ENCODE data around the gene CARD14.

The CARD14 gene

DNA sequence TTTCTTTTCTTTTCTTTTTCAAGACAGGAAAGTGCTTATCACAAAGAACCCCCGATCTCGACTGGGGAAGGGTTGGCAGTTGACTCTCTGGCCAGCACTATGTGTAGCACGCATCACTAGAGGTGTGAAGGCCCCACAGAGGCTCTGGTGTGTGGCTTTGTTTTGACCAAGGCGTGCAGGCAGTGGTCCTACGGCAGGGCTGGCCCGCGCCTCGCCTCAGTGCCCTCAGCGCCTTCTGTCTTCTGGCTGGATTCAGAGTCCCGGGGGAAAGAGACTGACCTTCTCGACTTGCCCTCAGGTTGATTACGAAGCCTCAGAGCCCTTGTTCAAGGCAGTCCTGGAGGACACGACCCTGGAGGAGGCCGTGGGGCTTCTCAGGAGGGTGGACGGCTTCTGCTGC lies 31.6 kb downstream of the CARD14 start:
- H3K9ac ChIP-seq (ENCODE audit: low read depth, low read length), result no peak overlapping the region
- H3K4me1 ChIP-seq (ENCODE audit: insufficient read depth, low read length), result peaks cover 21% of the 10 kb centered on the region; the same call in 1 of the 2 replicates
- H3K9me3 ChIP-seq (ENCODE audit: control insufficient read depth, insufficient read depth, low read length), result no peaks in the 10 kb centered on the region
- peaks cover 2% of the 10 kb centered on the region; the same call in 1 of the 2 replicates for H3K36me3 ChIP-seq (ENCODE audit: insufficient read depth, low read length)

DNA sequence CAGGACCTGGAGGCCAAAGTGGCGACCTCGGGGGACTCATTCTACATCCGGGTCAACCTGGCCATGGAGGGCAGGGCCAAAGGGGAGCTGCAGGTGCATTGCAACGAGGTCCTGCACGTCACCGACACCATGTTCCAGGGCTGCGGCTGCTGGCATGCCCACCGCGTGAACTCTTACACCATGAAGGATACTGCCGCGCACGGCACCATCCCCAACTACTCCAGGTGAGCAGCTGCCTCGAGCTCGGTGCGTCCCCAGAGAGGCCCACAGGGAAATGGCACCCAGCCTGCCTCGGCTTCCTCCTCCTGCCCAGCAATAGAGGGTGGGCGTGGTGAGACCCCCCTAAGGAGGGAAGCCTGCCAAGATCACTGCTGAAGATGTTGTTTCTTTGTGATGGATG lies 32.4 kb downstream of the CARD14 start:
- H3K4me1 ChIP-seq (ENCODE audit: insufficient read depth, low read length), result peaks cover 21% of the 10 kb centered on the region; the same call in 1 of the 2 replicates

DNA sequence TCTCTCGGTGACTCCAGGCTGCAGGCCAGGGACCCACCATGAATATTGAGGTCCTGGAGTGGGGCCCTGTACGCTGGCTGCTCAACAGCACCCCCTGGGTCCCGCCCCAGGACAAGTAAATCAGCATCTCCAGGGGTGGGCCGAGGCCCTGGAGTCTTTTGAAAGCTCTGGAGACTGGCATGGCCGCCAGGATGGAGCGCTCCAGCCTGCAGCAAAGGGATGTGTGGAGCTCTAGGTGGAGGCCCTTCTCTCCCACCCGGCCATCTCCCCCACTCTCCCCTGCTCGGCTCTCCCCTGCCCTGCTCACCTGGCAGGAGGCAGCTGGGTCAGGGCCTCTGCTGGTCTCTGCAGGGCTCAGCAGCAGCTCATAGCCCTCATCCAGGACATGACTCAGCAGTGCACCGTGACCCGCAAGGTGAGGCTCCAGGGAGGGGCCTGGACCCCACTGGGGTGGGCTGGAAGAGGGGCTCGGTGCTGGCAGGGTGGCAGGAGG lies 33.7 kb downstream of the CARD14 start:
- Histone ChIP-seq H3K9ac (ENCODE audit: low read depth, low read length) (no peak overlapping the region), H3K9me3 (ENCODE audit: control insufficient read depth, insufficient read depth, low read length) (no peaks in the 10 kb centered on the region), H3K36me3 (ENCODE audit: insufficient read depth, low read length) (peaks cover 2% of the 10 kb centered on the region; the same call in 1 of the 2 replicates), H3K4me1 (ENCODE audit: insufficient read depth, low read length) (peaks cover 14% of the 10 kb centered on the region; the same call in 1 of the 2 replicates)

More for the DNA sequence above, 32.4 kb downstream of the CARD14 start:
- Histone ChIP-seq H3K36me3 (ENCODE audit: insufficient read depth, low read length) (peaks cover 2% of the 10 kb centered on the region; the same call in 1 of the 2 replicates), H3K9ac (ENCODE audit: low read depth, low read length) (no peak overlapping the region), H3K9me3 (ENCODE audit: control insufficient read depth, insufficient read depth, low read length) (no peaks in the 10 kb centered on the region)

DNA sequence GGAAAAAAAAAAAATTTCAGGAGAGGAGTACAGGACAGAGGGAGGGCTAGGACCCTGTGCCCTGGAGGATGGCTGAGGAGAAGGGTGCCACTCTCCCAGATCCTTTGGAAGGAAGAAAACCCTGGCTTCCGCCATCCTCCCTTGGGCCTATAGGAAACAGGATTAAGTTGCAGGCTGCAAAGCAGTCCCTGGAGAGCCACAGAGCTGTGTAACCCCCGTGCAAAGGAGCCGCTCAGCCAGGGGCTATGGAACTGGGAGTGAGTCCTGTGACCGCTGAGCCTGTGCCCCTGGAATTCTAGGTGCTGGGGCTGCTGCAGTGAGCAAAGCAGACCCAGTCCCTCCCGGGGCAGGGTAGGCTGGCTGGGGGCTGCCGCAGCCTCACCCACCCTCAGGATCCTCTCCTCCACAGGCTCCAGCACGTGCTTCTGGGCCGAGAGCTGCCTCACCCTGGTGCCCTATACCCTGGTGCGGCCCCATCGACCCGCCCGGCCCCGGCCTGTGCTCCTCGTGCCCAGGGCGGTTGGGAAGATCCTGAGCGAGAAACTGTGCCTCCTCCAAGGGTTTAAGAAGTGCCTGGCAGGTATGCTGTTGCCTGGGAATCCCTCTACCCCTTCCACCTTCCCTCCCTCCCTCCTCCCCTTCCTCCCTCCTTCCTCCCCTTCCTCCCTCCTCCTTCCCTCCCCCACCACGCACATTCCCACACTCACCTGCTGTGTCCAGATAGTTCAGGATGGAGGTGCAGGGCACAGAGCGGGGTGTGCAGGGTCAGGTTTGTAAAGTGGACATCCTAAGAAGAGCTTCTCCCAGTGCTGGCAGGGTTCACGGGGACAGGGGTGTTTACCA lies 35.0 kb downstream of the CARD14 start:
- peaks cover 14% of the 10 kb centered on the region; the same call in 1 of the 2 replicates for H3K4me1 ChIP-seq (ENCODE audit: insufficient read depth, low read length)
- peaks cover 2% of the 10 kb centered on the region; the same call in 1 of the 2 replicates for H3K36me3 ChIP-seq (ENCODE audit: insufficient read depth, low read length)
- H3K9me3 ChIP-seq (ENCODE audit: control insufficient read depth, insufficient read depth, low read length), result no peaks in the 10 kb centered on the region
- no peak overlapping the region for H3K9ac ChIP-seq (ENCODE audit: low read depth, low read length)

DNA sequence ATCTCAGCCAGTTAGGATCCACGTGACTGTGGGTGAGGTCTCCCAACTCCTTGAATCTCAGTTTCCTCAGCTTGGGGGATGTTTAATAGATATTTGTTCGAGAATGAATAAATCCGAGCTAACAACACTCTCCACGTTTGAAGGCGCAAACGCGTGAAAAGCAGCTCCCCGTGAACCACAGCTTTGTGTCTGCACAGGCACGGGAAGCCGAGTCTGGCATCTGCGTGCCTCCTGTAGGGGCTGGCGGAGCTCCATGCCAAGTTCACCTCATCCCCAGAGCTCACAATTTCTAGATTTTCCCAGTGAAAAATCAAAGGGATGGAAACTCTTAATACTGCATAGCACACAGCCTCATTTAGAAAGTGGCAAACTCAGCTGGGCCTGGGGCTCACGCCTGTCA lies 36.0 kb downstream of the CARD14 start:
- Histone ChIP-seq H3K9ac (ENCODE audit: low read depth, low read length) (no peak overlapping the region), H3K4me1 (ENCODE audit: insufficient read depth, low read length) (peaks cover 14% of the 10 kb centered on the region; the same call in 1 of the 2 replicates), H3K9me3 (ENCODE audit: control insufficient read depth, insufficient read depth, low read length) (no peaks in the 10 kb centered on the region), H3K36me3 (ENCODE audit: insufficient read depth, low read length) (peaks cover 9% of the 10 kb centered on the region)

DNA sequence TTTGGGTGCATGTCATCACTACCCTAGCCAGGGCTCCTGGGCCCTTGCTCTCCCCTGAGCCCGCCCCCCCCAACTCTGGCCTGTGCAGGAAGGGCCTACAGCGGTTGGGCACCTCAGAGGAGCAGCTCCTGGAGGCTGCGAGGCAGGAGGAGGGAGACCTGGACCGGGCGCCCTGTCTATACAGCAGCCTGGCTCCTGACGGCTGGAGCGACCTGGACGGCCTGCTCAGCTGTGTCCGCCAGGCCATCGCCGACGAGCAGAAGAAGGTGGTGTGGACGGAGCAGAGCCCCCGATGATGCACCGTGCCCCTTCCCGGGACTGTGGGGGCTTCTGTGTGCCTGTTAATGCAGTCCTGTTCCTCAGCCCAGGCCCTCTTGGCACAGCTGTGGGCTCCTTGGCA lies 38.2 kb downstream of the CARD14 start:
- peaks cover 14% of the 10 kb centered on the region; the same call in 1 of the 2 replicates for H3K4me1 ChIP-seq (ENCODE audit: insufficient read depth, low read length)
- H3K9me3 ChIP-seq (ENCODE audit: control insufficient read depth, insufficient read depth, low read length), result no peaks in the 10 kb centered on the region
- H3K36me3 ChIP-seq (ENCODE audit: insufficient read depth, low read length), result peaks cover 13% of the 10 kb centered on the region
- H3K9ac ChIP-seq (ENCODE audit: low read depth, low read length), result no peak overlapping the region

DNA sequence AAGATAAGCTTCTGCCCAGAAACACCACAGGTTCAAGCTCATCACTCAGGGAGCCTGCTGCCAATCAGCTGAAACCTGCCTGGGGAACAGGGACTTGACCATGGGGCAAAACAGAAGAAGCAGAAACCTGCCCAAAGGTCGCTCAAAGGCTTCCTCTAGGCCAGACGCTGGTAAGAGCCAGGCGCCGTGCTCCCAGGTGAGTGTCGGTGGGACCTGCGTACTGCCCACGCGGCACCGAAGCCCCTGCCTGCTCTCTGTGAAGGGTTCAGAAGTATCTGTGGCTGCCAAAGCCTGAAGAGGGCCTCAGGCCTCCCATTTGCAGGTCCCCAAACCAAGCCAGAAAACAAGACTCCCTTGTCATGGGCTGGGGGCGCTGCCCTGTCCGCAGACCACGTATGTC lies 39.9 kb downstream of the CARD14 start:
- Histone ChIP-seq H3K9ac (ENCODE audit: low read depth, low read length) (no peak overlapping the region), H3K36me3 (ENCODE audit: insufficient read depth, low read length) (peaks cover 13% of the 10 kb centered on the region), H3K4me1 (ENCODE audit: insufficient read depth, low read length) (peaks cover 7% of the 10 kb centered on the region; the same call in 1 of the 2 replicates), H3K9me3 (ENCODE audit: control insufficient read depth, insufficient read depth, low read length) (no peaks in the 10 kb centered on the region)

DNA sequence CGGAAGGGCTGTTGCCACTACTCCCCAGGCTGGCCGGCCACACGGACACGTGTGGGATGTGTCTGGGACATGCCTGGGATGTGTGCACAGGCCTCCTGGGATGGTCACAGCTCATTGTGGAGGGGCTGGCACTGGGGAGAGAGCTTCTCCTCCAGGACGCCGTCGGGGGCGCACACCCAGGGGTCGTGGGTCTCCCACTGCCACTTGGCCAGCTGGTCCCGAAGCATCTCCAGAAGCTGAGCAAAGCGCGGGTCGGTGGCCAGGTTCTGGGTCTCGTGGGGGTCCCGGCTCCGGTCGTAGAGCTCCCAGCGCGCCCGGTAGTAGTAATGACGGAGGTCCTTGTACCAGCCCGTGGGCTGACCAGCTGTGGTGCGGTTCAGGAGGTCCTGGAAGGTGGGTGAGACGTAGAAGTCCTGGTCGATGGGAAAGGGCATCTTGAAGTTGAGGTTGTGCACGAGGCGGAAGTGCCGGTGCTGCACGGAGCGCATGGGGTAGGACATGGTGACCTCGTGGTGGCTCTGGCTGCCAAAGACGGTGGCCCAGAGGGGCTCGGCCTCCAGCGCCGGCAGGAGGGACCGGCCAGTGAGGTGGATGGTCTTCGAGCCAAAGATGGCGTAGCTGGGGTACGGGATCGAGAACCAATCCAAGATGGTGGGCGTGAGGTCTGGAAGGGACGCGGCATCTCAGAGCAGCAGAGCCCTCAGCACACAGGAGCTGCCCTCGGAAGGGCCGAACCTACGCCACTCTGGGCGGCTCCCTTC lies 40.7 kb downstream of the CARD14 start:
- H3K9ac ChIP-seq (ENCODE audit: low read depth, low read length), result no peak overlapping the region
- no peaks in the 10 kb centered on the region; the same call in 1 of the 2 replicates for H3K4me1 ChIP-seq (ENCODE audit: insufficient read depth, low read length)
- H3K36me3 ChIP-seq (ENCODE audit: insufficient read depth, low read length), result peaks cover 13% of the 10 kb centered on the region
- H3K9me3 ChIP-seq (ENCODE audit: control insufficient read depth, insufficient read depth, low read length), result no peaks in the 10 kb centered on the region

DNA sequence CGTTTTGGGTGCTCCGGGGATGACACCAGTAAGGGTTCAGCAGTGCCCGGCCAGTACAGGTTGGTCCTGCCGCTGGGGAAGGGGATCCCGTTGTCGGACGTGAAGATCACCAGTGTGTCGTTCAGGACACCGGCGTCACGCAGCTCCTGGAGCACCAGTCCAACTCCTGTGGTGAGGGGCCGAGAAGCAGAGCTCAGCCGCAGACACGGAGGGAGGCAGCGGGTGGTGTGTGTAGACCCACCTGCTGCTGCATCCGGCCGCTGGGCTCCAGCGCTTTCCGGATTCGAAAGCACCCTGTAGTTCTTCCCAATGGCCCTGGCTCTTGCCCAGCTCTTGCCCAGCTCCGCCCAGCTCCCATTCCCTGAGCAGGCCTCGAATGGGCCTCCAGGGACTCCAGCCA lies 42.3 kb downstream of the CARD14 start:
- H3K9ac ChIP-seq (ENCODE audit: low read depth, low read length), result no peak overlapping the region
- no peaks in the 10 kb centered on the region for H3K9me3 ChIP-seq (ENCODE audit: control insufficient read depth, insufficient read depth, low read length)
- H3K36me3 ChIP-seq (ENCODE audit: insufficient read depth, low read length), result peaks cover 10% of the 10 kb centered on the region; the same call in 1 of the 2 replicates
- no peaks in the 10 kb centered on the region for H3K4me1 ChIP-seq (ENCODE audit: insufficient read depth, low read length)

DNA sequence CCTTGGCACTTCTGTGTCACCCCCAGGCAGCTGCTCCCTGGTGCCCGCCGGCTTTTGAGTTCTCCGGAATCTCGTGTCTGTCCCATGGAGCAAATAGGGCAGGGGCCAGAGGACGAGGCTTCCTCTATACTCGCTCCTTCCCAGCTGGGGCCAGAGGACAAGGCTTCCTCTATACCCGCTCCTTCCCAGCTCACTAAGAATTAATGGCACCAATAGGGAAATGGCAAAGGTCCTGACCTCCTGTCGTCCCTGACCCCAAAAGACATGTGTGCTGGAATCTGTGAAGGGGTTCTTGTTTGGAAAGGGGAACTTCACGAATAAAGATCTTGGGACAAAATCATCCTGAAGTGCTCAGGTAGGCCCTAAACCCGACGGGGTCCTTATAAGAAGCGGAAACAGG lies 42.7 kb downstream of the CARD14 start:
- Histone ChIP-seq H3K4me1 (ENCODE audit: insufficient read depth, low read length) (no peaks in the 10 kb centered on the region), H3K36me3 (ENCODE audit: insufficient read depth, low read length) (peaks cover 10% of the 10 kb centered on the region; the same call in 1 of the 2 replicates), H3K9me3 (ENCODE audit: control insufficient read depth, insufficient read depth, low read length) (no peaks in the 10 kb centered on the region), H3K9ac (ENCODE audit: low read depth, low read length) (no peak overlapping the region)

DNA sequence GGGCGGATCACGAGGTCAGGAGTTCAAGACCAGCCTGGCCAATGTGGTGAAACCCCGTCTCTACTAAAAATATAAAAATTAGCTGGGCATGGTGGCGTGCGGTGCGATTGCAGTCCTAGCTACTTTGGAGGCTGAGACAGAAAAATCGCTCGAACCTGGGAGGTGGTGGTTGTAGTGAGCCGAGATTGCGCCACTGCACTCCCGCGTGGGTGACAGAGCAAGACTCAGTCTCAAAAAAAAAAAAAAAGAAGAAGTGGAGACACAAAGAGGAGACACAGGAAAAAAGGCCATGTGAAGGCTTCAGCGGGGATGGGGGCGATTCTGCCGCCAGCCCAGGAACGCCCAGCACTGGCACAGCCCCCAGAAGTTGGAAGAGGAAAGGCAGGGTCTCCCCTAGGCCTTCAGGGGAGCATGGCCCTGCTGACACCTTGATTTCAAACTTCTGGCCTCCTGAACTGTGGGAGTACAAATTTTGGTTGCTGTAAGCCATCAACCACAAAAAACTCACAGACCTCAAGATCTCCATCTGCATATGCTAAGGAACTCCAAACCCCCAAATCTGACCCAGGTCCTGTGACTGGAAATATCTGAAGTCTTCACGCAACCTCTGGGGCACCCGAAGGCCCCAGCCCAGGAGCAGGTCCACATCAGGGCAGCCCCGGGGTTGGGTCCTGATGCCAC lies 43.3 kb downstream of the CARD14 start:
- H3K9ac ChIP-seq (ENCODE audit: low read depth, low read length), result no peak overlapping the region
- H3K9me3 ChIP-seq (ENCODE audit: control insufficient read depth, insufficient read depth, low read length), result no peaks in the 10 kb centered on the region
- peaks cover 10% of the 10 kb centered on the region; the same call in 1 of the 2 replicates for H3K36me3 ChIP-seq (ENCODE audit: insufficient read depth, low read length)
- H3K4me1 ChIP-seq (ENCODE audit: insufficient read depth, low read length), result no peaks in the 10 kb centered on the region

DNA sequence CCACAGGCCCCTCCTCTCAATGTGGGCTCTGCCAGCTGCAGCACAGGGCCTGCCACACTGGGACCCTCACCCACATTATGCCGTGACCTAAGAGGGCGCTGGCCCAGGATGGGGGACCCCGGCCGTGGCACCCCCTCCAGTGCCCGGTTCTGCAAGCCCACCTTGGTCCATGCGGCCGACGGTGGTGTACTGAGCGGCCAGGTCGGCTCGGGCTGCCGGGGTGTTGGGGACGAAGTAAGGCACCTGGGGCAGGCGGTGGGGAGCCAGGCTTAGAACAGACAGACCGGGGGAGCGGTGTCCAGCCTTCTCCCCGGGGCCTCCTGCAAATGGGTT lies 43.8 kb downstream of the CARD14 start:
- Histone ChIP-seq H3K4me1 (ENCODE audit: insufficient read depth, low read length) (no peaks in the 10 kb centered on the region), H3K36me3 (ENCODE audit: insufficient read depth, low read length) (peaks cover 10% of the 10 kb centered on the region; the same call in 1 of the 2 replicates), H3K9me3 (ENCODE audit: control insufficient read depth, insufficient read depth, low read length) (no peaks in the 10 kb centered on the region), H3K9ac (ENCODE audit: low read depth, low read length) (no peak overlapping the region)

DNA sequence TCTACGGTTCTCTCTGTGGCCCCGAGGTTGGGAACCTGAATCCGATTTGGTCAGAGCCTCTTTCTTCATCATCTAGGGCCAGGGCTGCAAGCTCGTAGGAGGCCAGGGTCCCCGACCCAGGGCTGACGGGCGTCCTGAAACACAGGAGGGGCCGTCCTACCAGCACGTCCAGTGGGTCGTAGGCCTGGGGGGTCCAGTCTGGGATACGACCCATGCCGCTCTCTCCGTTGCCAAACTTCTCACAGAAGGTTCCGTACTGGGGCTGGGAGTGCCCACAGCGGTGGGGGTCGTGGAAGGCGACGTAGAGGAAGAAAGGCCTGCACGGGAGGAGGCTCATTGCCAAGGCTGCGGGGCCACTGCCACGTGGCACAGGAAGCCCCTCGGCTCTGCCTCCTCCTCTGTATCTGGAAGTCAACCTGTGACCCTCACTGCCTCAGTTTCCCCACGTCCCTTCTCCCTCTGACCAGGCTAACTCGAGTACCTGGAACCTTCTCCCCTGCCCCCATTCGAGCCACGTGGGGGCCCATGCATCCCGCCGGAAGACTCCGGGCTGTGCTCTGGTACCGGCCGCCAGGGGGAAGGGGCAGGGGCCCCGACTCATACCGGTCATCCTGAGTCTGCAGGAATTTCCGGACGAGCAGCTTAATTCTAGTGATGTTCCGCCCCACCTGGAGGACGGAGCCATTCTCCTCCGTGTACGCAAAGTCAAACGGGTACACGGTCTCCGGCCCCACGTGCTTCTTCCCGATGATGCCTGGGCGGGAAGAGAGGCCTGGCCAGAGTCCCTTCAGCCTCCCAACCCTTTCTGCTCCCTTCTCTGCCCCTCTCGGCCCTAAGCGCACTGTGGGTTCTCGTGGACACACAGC lies 44.4 kb downstream of the CARD14 start:
- Histone ChIP-seq H3K9me3 (ENCODE audit: control insufficient read depth, insufficient read depth, low read length) (no peaks in the 10 kb centered on the region), H3K9ac (ENCODE audit: low read depth, low read length) (no peak overlapping the region), H3K4me1 (ENCODE audit: insufficient read depth, low read length) (no peaks in the 10 kb centered on the region), H3K36me3 (ENCODE audit: insufficient read depth, low read length) (peaks cover 10% of the 10 kb centered on the region; the same call in 1 of the 2 replicates)
